Aorta (tissue), 5 donors: ENCODE measurements around the gene COG5. TPM values are rescaled to one million over a fixed set of nuclear protein-coding genes. Genes with fewer than 3 reads are reported as not detected.

Experiments used
- ATAC-seq: fragments of 200-7000 bp; cut with Tn5 transposase; one replicate; pipeline ENCODE4 v1.9.1; 2022; ENCODE audit warnings: moderate library complexity; ENCODE audit not compliant: low FRiP score
- DNase-seq, 2 donors: peaks; one replicate each; pipeline ENCODE4 v3.0.0-alpha.2; 2020
- H3K27ac ChIP-seq, 2 donors: one replicate each; pipeline ENCODE4 v1.5.1; 2013; ENCODE audit warnings: low read length in 2 of 2, mild to moderate bottlenecking in 2 of 2, moderate library complexity in 2 of 2, control low read depth in 1 of 2, inconsistent platforms in 1 of 2, low read depth in 1 of 2
- H3K27me3 ChIP-seq, 2 donors: one replicate each; pipeline ENCODE4 v1.6.1; 2013; ENCODE audit warnings: control low read depth in 1 of 2, low read length in 1 of 2, mild to moderate bottlenecking in 1 of 2, moderate library complexity in 1 of 2; ENCODE audit not compliant: insufficient read depth in 2 of 2, control insufficient read depth in 1 of 2
- H3K36me3 ChIP-seq, 2 donors: one replicate each; pipeline ENCODE4 v1.6.1; 2013; ENCODE audit warnings: control low read depth in 1 of 2, low read length in 1 of 2, mild to moderate bottlenecking in 1 of 2; ENCODE audit not compliant: insufficient read depth in 2 of 2, control insufficient read depth in 1 of 2
- H3K4me1 ChIP-seq, 2 donors: one replicate each; pipeline ENCODE4 v1.6.1; 2013; ENCODE audit warnings: low read length in 2 of 2, control low read depth in 1 of 2, mild to moderate bottlenecking in 1 of 2, moderate library complexity in 1 of 2; ENCODE audit not compliant: insufficient read depth in 2 of 2, control insufficient read depth in 1 of 2
- H3K4me3 ChIP-seq, 2 donors: one replicate each; pipeline ENCODE4 v1.5.1; 2013; ENCODE audit warnings: low read length in 2 of 2, control low read depth in 1 of 2, mild to moderate bottlenecking in 1 of 2
- H3K9me3 ChIP-seq: one replicate; pipeline ENCODE4 v1.6.1; 2013; ENCODE audit warnings: mild to moderate bottlenecking, low read length; ENCODE audit not compliant: control insufficient read depth
- WGBS, 2 donors: extraction: QIAGEN DNeasy Blood & Tissue Kit; methylation state at CpG; one replicate each; pipeline ENCODE4 v1.1.7; 2013; 5-methylcytosine and 5-hydroxymethylcytosine counted together
- intact Hi-C, 2 donors: fragments of 100-400 bp; cut with DNase I; formaldehyde crosslinking; loops; one replicate each; pipeline versions ENCODE4 v1.14.2 to v1.15.0; 2022
- polyA plus RNA-seq, 2 donors: library from polyadenylated mRNA; stranded (reverse); fragments of 200-250 nt; gene quantifications; one replicate each; pipeline ENCODE4 v1.2.3, GENCODE V29; 2013
- total RNA-seq, 2 donors: library from RNA; stranded (reverse); fragmentation: NEBNext Ultra II Directional; extraction: Animal tissue kit (Norgen Biotek cat#: 25700); gene quantifications; one replicate each; pipeline ENCODE4 v1.2.1, GENCODE V29; 2021
- donor health status: healthy with polysubstance abuse.
- donor health status: Bipolar disorder and iron deficiency.
- donor health status: DM: no; HTN: no; CAD: no.
- donor health status: DM: no; HTN: no; CAD: no.
- donor health status: DM: yes; HTN: yes; CAD: no.

COG5 gene
- total and polyA plus RNA-seq, 4 donors: 8.6 to 58.2 (median 33.4) TPM

GRCh38 chr7:107219563-107220244, 344.0 kb downstream of the COG5 start:
- Histone ChIP-seq H3K27ac (no peak overlapping the region), H3K4me1 (peaks cover 0 to 4% of the 10 kb centered on the region in 2 donors)
- intact Hi-C loops: no loop called here

GRCh38 chr7:107213945-107214344, 349.8 kb downstream of the COG5 start:
- Histone ChIP-seq H3K4me1 (no peaks in the 10 kb centered on the region), H3K4me3 (no peak overlapping the region), H3K27me3 (no peaks in the 10 kb centered on the region), H3K9me3 (no peaks in the 10 kb centered on the region), H3K27ac (no peak overlapping the region), H3K36me3 (no peaks in the 10 kb centered on the region)
- DNase-seq: no peak
- intact Hi-C loops: no loop called here
- no peak for ATAC-seq

More at GRCh38 chr7:107219563-107220244, 344.0 kb downstream of the COG5 start:
- Histone ChIP-seq H3K27me3 (no peaks in the 10 kb centered on the region), H3K4me3 (no peak overlapping the region), H3K9me3 (no peaks in the 10 kb centered on the region), H3K36me3 (no peaks in the 10 kb centered on the region)
- DNase-seq (no peak), ATAC-seq (no peak)
- 94 to 100% methylated on average over 2 of the region's 2 CpGs for WGBS, 2 donors

- Histone ChIP-seq H3K27me3 (no peaks in the 10 kb centered on the region), H3K9me3 (no peaks in the 10 kb centered on the region), H3K4me3 (no peak overlapping the region), H3K4me1 (no peaks in the 10 kb centered on the region), H3K27ac (no peak overlapping the region), H3K36me3 (no peaks in the 10 kb centered on the region)
- DNase-seq (no peak), ATAC-seq (peak; percentile 59)
- intact Hi-C loops: no loop called here
- 89 to 90% methylated on average over 5 of the region's 5 CpGs for WGBS, 2 donors
These were observed 350.4 kb downstream of the COG5 start for GRCh38 chr7:107213193-107213788.

GRCh38 chr7:107212725-107213124, 351.0 kb downstream of the COG5 start:
- Histone ChIP-seq H3K9me3 (no peaks in the 10 kb centered on the region), H3K4me3 (no peak overlapping the region), H3K27me3 (no peaks in the 10 kb centered on the region), H3K36me3 (no peaks in the 10 kb centered on the region), H3K4me1 (no peaks in the 10 kb centered on the region), H3K27ac (no peak overlapping the region)
- ATAC-seq: no peak
- DNase-seq: no peak
- 78 to 81% methylated on average over 2 of the region's 2 CpGs for WGBS, 2 donors
- intact Hi-C loops: no loop called here

- intact Hi-C loops: no loop called here
- WGBS, 2 donors: 93 to 97% methylated on average over 4 of the region's 4 CpGs
- ATAC-seq (no peak), DNase-seq (no peak)
- H3K36me3 ChIP-seq: no peaks in the 10 kb centered on the region
- no peaks in the 10 kb centered on the region for H3K9me3 ChIP-seq
- no peaks in the 10 kb centered on the region for H3K4me1 ChIP-seq
- H3K4me3 ChIP-seq: no peak overlapping the region
- no peak overlapping the region for H3K27ac ChIP-seq
- no peaks in the 10 kb centered on the region for H3K27me3 ChIP-seq
These were observed 353.3 kb downstream of the COG5 start for GRCh38 chr7:107210400-107210799.

- ATAC-seq (no peak), DNase-seq (no peak)
- intact Hi-C loops: loop anchor here (10.0 kb wide), 1 partner anchor 515 kb away; no protein-coding TSS in a partner anchor
- Histone ChIP-seq H3K27me3 (no peaks in the 10 kb centered on the region), H3K9me3 (no peaks in the 10 kb centered on the region), H3K36me3 (peaks cover 0 to 4% of the 10 kb centered on the region in 2 donors), H3K4me3 (no peak overlapping the region), H3K4me1 (no peaks in the 10 kb centered on the region), H3K27ac (no peak overlapping the region)
- WGBS, 2 donors: 88 to 96% methylated on average over 4 of the region's 4 CpGs
These were observed 354.2 kb downstream of the COG5 start for GRCh38 chr7:107209565-107209964.

GRCh38 chr7:107208563-107208962, 355.2 kb downstream of the COG5 start:
- no peaks in the 10 kb centered on the region for H3K4me1 ChIP-seq
- H3K27me3 ChIP-seq: no peaks in the 10 kb centered on the region
- ATAC-seq (no peak), DNase-seq (no peak)
- H3K9me3 ChIP-seq: no peaks in the 10 kb centered on the region
- peak overlapping the region; percentile 64 for H3K27ac ChIP-seq
- H3K4me3 ChIP-seq: no peak overlapping the region
- intact Hi-C loops: loop anchor here (10.0 kb wide), 1 partner anchor 516 kb away; no protein-coding TSS in a partner anchor
- WGBS, 2 donors: 78 to 79% methylated on average over 5 of the region's 5 CpGs
- H3K36me3 ChIP-seq: peaks cover 0 to 6% of the 10 kb centered on the region in 2 donors

GRCh38 chr7:107208024-107208521, 355.6 kb downstream of the COG5 start:
- peaks cover 0 to 6% of the 10 kb centered on the region in 2 donors for H3K36me3 ChIP-seq

GRCh38 chr7:107207459-107207858, 356.3 kb downstream of the COG5 start:
- H3K36me3 ChIP-seq: peaks cover 0 to 6% of the 10 kb centered on the region in 2 donors
- no peaks in the 10 kb centered on the region for H3K4me1 ChIP-seq
- no peak overlapping the region for H3K27ac ChIP-seq
- intact Hi-C loops: loop anchor here (10.0 kb wide), 1 partner anchor 517 kb away; no protein-coding TSS in a partner anchor
- no peak overlapping the region for H3K4me3 ChIP-seq
- no peaks in the 10 kb centered on the region for H3K9me3 ChIP-seq
- H3K27me3 ChIP-seq: no peaks in the 10 kb centered on the region
- 92 to 96% methylated on average over 5 of the region's 5 CpGs for WGBS, 2 donors
- ATAC-seq: no peak
- DNase-seq: no peak

More at GRCh38 chr7:107208024-107208521, 355.6 kb downstream of the COG5 start:
- Histone ChIP-seq H3K4me1 (no peaks in the 10 kb centered on the region), H3K4me3 (no peak overlapping the region), H3K9me3 (no peaks in the 10 kb centered on the region), H3K27me3 (no peaks in the 10 kb centered on the region), H3K27ac (peak overlapping the region in 1 of 2 donors; percentile 64)
- ATAC-seq (peak; percentile 30), DNase-seq (no peak)
- 10 to 11% methylated on average over 3 of the region's 3 CpGs for WGBS, 2 donors
- intact Hi-C loops: loop anchor here (10.0 kb wide), 1 partner anchor 517 kb away; no protein-coding TSS in a partner anchor
